ENCODE data around the gene TXK. TPM values are rescaled to one million over a fixed set of nuclear protein-coding genes. Genes with fewer than 3 reads are reported as not detected.

TXK gene
- total RNA-seq, 6 experiments from 2014 or later, result 0.62 to 2.5 (median 1.5) TPM

DNA sequence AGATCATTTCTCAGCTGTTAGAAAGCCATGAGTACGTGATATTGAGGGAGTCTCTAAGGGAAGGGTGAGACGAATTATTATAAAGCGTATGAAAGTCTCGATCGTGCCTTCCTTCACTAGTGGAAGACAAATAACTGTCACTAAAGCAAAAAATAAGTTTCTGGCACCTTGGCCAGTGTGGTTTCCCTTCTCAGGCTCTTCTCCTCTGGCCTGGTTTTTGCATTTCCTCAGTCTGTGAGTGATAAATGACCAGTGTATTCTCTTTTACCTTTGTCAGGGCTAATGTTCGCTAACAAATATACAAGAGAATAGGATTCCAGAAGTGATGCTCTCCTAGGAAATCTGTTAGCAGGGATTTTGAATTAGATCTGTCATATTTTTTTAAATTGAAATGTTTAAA, 19.6 kb downstream of the TXK start:
- no peak overlapping the region for H3K27ac ChIP-seq
- no peaks in the 10 kb centered on the region for H3K9me3 ChIP-seq
- H3K36me3 ChIP-seq, result no peaks in the 10 kb centered on the region
- peaks cover 0 to 3% (median under 1%) of the 10 kb centered on the region in 4 donors for H3K4me1 ChIP-seq
- H3K4me3 ChIP-seq, result no peak overlapping the region
- intact Hi-C loops (cut with DNase I), result no loop called here
- ATAC-seq, result no peak
- WGBS (ENCODE audit: insufficient coverage, low coverage, low lambda C conversion rate, missing lambda C conversion rate), result 69% methylated on average over 6 of the region's 6 CpGs
- no peak for DNase-seq
- H3K27me3 ChIP-seq, result no peaks in the 10 kb centered on the region
- TF ChIP-seq POLR2A (IDR thresholded peaks at IDR 0.05), result no peak

DNA sequence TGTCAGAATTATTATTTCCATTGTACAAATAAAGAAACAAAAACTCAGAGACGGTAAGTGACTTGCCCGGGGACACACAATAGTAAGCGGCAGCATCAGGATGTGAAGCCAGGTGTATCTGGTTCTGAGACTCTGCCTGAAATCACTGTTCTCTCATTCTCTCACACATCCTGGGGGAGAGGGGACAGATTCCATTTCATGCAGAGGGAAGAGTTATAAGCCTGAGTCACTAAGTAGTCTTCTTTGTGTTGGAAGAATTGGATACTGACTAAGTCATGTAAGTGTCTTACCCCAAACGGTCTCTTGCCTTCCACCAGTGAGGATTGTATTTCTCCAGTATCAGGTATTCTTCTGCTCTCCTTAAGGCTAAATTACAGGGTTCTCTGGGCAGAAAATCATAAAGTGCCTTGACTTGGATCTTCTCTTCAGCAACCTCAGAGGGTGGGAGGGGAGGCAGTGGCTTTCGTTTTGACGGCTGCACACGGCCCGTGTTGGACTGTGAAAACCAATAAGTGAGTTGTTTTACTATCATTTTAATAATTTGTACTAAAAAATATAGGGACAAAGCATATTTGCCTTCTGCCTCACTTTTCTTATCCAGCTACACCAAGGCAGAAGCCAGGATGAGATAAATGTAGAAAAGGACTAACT, 21.9 kb downstream of the TXK start:
- intact Hi-C loops (cut with DNase I), result no loop called here
- no peaks in the 10 kb centered on the region for H3K27me3 ChIP-seq

DNA sequence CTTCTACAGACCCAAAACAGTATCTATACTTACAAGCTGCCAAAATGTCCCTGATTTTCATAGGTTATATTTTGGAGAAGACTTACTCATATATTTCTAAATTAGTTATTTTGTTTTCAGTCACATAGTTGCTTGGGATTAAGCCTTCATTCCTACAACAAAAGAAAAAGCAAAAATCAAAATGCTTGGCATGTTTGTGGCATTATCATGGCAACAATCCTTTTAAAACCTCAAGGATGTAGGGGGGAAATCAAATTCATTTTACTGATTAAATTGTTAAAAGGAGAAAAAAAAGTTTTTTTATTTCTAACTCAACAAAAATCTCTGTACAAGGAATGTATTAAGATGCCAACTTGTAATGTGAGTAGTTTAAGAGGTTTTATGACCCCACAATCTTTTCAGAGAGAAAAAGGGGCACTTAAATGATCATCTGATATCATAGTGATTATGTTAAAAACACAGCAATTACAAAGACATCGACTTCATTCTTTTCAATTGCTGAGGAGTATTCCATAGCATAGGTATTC, 23.5 kb downstream of the TXK start:
- intact Hi-C loops (cut with DNase I), result no loop called here
- no peak for ATAC-seq
- Histone ChIP-seq H3K27ac (no peak overlapping the region), H3K27me3 (no peaks in the 10 kb centered on the region), H3K9me3 (no peaks in the 10 kb centered on the region), H3K4me3 (no peak overlapping the region), H3K36me3 (no peaks in the 10 kb centered on the region), H3K4me1 (peaks cover 0 to 15% (median 4%) of the 10 kb centered on the region in 4 donors)
- 86% methylated on average over 1 of the region's 1 CpG for WGBS (ENCODE audit: insufficient coverage, low coverage, low lambda C conversion rate, missing lambda C conversion rate)
- DNase-seq, result no peak
- TF ChIP-seq, protein P1, sequence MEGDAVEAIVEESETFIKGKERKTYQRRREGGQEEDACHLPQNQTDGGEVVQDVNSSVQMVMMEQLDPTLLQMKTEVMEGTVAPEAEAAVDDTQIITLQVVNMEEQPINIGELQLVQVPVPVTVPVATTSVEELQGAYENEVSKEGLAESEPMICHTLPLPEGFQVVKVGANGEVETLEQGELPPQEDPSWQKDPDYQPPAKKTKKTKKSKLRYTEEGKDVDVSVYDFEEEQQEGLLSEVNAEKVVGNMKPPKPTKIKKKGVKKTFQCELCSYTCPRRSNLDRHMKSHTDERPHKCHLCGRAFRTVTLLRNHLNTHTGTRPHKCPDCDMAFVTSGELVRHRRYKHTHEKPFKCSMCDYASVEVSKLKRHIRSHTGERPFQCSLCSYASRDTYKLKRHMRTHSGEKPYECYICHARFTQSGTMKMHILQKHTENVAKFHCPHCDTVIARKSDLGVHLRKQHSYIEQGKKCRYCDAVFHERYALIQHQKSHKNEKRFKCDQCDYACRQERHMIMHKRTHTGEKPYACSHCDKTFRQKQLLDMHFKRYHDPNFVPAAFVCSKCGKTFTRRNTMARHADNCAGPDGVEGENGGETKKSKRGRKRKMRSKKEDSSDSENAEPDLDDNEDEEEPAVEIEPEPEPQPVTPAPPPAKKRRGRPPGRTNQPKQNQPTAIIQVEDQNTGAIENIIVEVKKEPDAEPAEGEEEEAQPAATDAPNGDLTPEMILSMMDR (IDR thresholded peaks at IDR 0.05), result no peak
- no peak for TF ChIP-seq POLR2A (IDR thresholded peaks at IDR 0.05)

More for the DNA sequence above, 21.9 kb downstream of the TXK start:
- Histone ChIP-seq H3K36me3 (no peaks in the 10 kb centered on the region), H3K27ac (no peak overlapping the region), H3K9me3 (no peaks in the 10 kb centered on the region), H3K4me1 (peaks cover 0 to 15% (median 4%) of the 10 kb centered on the region in 4 donors), H3K4me3 (no peak overlapping the region)
- TF ChIP-seq, protein P1 (IDR thresholded peaks at IDR 0.05), result no peak
- TF ChIP-seq POLR2A (IDR thresholded peaks at IDR 0.05), result no peak
- DNase-seq (no peak), ATAC-seq (no peak)
- WGBS (ENCODE audit: insufficient coverage, low coverage, low lambda C conversion rate, missing lambda C conversion rate), result 69% methylated on average over 8 of the region's 8 CpGs

DNA sequence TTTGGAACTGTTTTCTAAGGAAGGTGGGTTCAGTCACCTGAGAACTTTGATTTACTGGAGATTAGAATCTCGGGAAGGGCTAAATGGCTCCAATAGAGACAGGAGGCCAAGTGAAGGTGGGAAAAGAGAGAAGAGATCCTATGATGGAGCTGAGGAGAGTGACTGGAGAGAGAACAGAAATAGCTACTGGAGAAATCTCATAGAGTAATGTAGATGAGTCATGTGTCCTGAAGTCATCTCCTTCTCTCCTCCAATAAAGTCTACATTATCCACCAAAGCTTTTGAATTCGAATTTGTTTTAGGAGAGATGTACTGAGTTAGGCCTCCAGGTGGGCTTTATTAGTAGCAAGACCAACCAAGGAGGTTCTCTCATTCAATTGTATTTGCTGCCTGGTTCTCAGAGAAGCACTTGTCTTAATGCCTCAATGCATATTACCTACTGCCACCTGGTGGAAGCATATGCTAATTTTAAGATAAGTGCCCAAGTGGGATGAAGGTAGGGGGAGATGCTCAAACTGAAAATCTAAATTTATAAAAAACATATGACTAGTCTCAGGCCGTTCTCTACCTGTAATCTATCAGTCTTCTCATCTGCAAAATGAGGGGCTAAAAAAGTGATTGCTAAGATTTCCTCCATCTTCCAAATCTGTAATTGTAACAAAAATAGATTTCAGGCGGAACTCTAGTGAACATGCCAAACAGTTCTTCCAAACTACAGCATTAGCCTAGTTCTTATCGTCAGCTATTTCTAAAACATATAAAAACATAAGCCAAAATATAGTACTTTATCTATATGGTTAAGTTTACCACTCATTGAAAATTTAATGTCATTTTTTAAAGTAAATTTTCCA, 24.4 kb downstream of the TXK start:
- H3K9me3 ChIP-seq, result no peaks in the 10 kb centered on the region
- peak overlapping the region; percentile 3 to 41 (median 17) for H3K27ac ChIP-seq
- ATAC-seq (peak; percentile 71 to 74 (median 74)), DNase-seq (no peak)
- intact Hi-C loops (cut with DNase I), result no loop called here
- TF ChIP-seq, protein P1 (IDR thresholded peaks at IDR 0.05), result peak; percentile 62 to 64 (median 64)
- TF ChIP-seq POLR2A (IDR thresholded peaks at IDR 0.05), result no peak
- H3K4me3 ChIP-seq, result no peak overlapping the region
- no peaks in the 10 kb centered on the region for H3K36me3 ChIP-seq
- 33% methylated on average over 5 of the region's 5 CpGs for WGBS (ENCODE audit: insufficient coverage, low coverage, low lambda C conversion rate, missing lambda C conversion rate)
- no peaks in the 10 kb centered on the region for H3K27me3 ChIP-seq
- H3K4me1 ChIP-seq, result peaks cover 0 to 15% (median 4%) of the 10 kb centered on the region in 4 donors

Data from right lobe of liver (tissue), 6 donors.